Measurements from ENCODE around the gene GRXCR1. TPM values are rescaled to one million over a fixed set of nuclear protein-coding genes. Genes with fewer than 3 reads are reported as not detected.

The GRXCR1 gene
- total RNA-seq, 1 experiment from 2014 or later, result not detected

GRCh38 chr4:42871261-42871660 is 21.3 kb upstream of the GRXCR1 start:
- Histone ChIP-seq H3K4me2 (ENCODE audit: insufficient read depth, insufficient read length, low read length) (no peak overlapping the region), H2BK120ac (ENCODE audit: low read depth, low read length, poor library complexity, severe bottlenecking) (no peak overlapping the region), H3K79me1 (ENCODE audit: insufficient read depth, low read depth, low read length, poor library complexity, severe bottlenecking) (no peaks in the 10 kb centered on the region), H3K4me1 (ENCODE audit: insufficient read depth, low read length) (no peaks in the 10 kb centered on the region), H4K8ac (replicated peaks; ENCODE audit: insufficient read length, low read depth, low read length) (no peak overlapping the region), H4K5ac (ENCODE audit: insufficient read length, low read depth, low read length) (no peak overlapping the region), H3K18ac (ENCODE audit: insufficient read length, low read depth, low read length) (no peak overlapping the region), H3K56ac (ENCODE audit: insufficient read length, low read depth, low read length) (no peak overlapping the region), H4K20me1 (ENCODE audit: control insufficient read depth, insufficient read depth, insufficient read length) (no peaks in the 10 kb centered on the region), H3K79me2 (ENCODE audit: insufficient read depth, low read length) (no peaks in the 10 kb centered on the region), H2BK12ac (ENCODE audit: insufficient read length, low read depth, low read length) (no peak overlapping the region), H3K23ac (ENCODE audit: insufficient read length, low read depth, low read length) (no peak overlapping the region), H3K27ac (ENCODE audit: insufficient read length, low read depth, low read length) (no peak overlapping the region), H3T11ph (ENCODE audit: low read length) (no peak overlapping the region), H3K9ac (ENCODE audit: extremely low read depth, insufficient read length, low read length) (no peak overlapping the region), H3K9me3 (ENCODE audit: control insufficient read depth, low read depth, low read length) (no peaks in the 10 kb centered on the region), H2AK5ac (ENCODE audit: insufficient read length, low read length) (no peak overlapping the region), H3K4ac (ENCODE audit: low read depth, low read length) (no peak overlapping the region), H3K27me3 (ENCODE audit: insufficient read depth, low read length) (no peaks in the 10 kb centered on the region), H2BK15ac (ENCODE audit: low read depth, low read length) (no peak overlapping the region), H2BK20ac (ENCODE audit: low read depth, low read length, poor library complexity, severe bottlenecking) (no peak overlapping the region), H2AFZ (ENCODE audit: low read length) (no peak overlapping the region), H4K91ac (ENCODE audit: insufficient read length, low read depth, low read length) (no peak overlapping the region), H3K14ac (ENCODE audit: insufficient read depth, low read length) (no peak overlapping the region), H2BK5ac (ENCODE audit: insufficient read length, low read length) (no peak overlapping the region), H3K23me2 (ENCODE audit: insufficient read length, low read depth, low read length, poor library complexity, severe bottlenecking) (no peaks in the 10 kb centered on the region)
- H3K36me3 Mint-ChIP-seq (ENCODE audit: insufficient read depth in 1 of 3, low read depth in 3 of 3), result no peaks in the 10 kb centered on the region
- H3K27ac Mint-ChIP-seq, result no peak overlapping the region
- no peak overlapping the region for H3K4me3 Mint-ChIP-seq
- H3K27me3 Mint-ChIP-seq (ENCODE audit: low read depth), result peaks cover 1% of the 10 kb centered on the region; the same call in 1 of the 2 replicates
- DNase-seq, result no peak
- no CpG with 5 or more reads among the region's 5 CpGs for WGBS (ENCODE audit: extremely low coverage, insufficient read length, low lambda C conversion rate)
- TF ChIP-seq CTCF (conservative IDR thresholded peaks at IDR 0.05), result no peak
- no peaks in the 10 kb centered on the region for H3K9me3 Mint-ChIP-seq
- H3K4me1 Mint-ChIP-seq, result no peaks in the 10 kb centered on the region

All from H9 (cell line).